SK-N-SH (cell line): Measurements from ENCODE around the gene SND1.

ENCODE experiments used
- CHD2 ChIP-seq: fragments of 150-350 bp; IDR thresholded peaks from 2 replicates; pipeline ENCODE4 v1.6.1; 2018; ENCODE audit warnings: low read length; ENCODE audit not compliant: partially characterized antibody
- JUND ChIP-seq: IDR thresholded peaks from 2 replicates; pipeline ENCODE4 v1.4.0; 2012
- NFIC ChIP-seq: IDR thresholded peaks from 2 replicates; pipeline ENCODE4 v1.4.0; 2012; ENCODE audit warnings: borderline replicate concordance
- POLR2AphosphoS5 ChIP-seq: IDR thresholded peaks from 2 replicates; pipeline ENCODE4 v1.6.1; 2012; ENCODE audit warnings: low read depth, low read length
- RAD21 ChIP-seq: IDR thresholded peaks from 2 replicates; pipeline ENCODE4 v1.6.1; 2012; ENCODE audit warnings: mild to moderate bottlenecking, low read length
- SMC3 ChIP-seq: IDR thresholded peaks from 2 replicates; pipeline ENCODE4 v1.6.1; 2012; ENCODE audit warnings: low read depth, low read length, improper control_type of control experiment
- TAF1 ChIP-seq: IDR thresholded peaks from 2 replicates; pipeline ENCODE4 v1.6.1; 2012; ENCODE audit warnings: low read depth, mild to moderate bottlenecking, low read length, moderate library complexity, borderline replicate concordance
- TEAD4 ChIP-seq: IDR thresholded peaks from 2 replicates; pipeline ENCODE4 v1.4.0; 2012; ENCODE audit warnings: mild to moderate bottlenecking, borderline replicate concordance; ENCODE audit not compliant: insufficient read depth
- TF ChIP-seq, protein P1 (sequence below): fragments of 200-600 bp; sonication (generic); IDR thresholded peaks from 2 replicates; pipeline ENCODE4 v1.6.1; 2017; ENCODE audit warnings: antibody characterized with exemption, mild to moderate bottlenecking, moderate library complexity
- TF ChIP-seq, protein P2 (sequence below): fragments of 150-350 bp; IDR thresholded peaks from 2 replicates; pipeline ENCODE4 v1.6.1; 2017; ENCODE audit warnings: antibody characterized with exemption, low read length, low read depth, borderline replicate concordance
- TF ChIP-seq, protein P3 (sequence below): IDR thresholded peaks from 2 replicates; pipeline ENCODE4; 2012
- TF ChIP-seq, protein P4 (sequence below): IDR thresholded peaks from 2 replicates; pipeline ENCODE4 v1.4.0; 2012; ENCODE audit warnings: low read depth, borderline replicate concordance

DNA sequence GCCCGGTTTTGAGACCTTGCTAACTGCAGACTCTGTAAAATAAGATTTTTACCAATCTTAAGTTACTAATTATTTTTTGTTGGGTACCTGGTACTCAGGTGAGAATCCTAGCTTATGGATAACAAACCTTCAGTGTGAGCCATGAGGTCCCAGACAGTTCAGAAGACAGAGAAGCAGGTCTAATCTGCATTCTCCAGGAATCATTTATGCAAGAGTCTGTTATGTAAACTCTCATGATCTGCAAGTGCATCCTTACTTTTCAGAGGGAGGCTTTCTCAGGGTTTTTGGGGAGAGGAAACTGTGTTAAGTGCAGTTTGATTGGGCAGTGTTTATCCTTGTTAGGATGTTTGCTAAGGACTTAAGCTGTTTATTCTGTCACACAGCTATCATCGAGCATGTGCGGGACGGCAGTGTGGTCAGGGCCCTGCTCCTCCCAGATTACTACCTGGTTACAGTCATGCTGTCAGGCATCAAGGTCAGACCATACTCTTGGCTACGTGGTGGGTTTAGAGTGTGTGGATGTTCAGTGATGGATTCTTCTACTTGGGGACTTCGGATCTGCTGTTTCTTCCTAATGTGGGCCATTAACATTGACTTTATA, 50.2 kb downstream of the SND1 start:
- TF ChIP-seq, protein P1, sequence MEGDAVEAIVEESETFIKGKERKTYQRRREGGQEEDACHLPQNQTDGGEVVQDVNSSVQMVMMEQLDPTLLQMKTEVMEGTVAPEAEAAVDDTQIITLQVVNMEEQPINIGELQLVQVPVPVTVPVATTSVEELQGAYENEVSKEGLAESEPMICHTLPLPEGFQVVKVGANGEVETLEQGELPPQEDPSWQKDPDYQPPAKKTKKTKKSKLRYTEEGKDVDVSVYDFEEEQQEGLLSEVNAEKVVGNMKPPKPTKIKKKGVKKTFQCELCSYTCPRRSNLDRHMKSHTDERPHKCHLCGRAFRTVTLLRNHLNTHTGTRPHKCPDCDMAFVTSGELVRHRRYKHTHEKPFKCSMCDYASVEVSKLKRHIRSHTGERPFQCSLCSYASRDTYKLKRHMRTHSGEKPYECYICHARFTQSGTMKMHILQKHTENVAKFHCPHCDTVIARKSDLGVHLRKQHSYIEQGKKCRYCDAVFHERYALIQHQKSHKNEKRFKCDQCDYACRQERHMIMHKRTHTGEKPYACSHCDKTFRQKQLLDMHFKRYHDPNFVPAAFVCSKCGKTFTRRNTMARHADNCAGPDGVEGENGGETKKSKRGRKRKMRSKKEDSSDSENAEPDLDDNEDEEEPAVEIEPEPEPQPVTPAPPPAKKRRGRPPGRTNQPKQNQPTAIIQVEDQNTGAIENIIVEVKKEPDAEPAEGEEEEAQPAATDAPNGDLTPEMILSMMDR, result no peak
- TF ChIP-seq JUND, result no peak
- no peak for TF ChIP-seq POLR2AphosphoS5
- no peak for TF ChIP-seq NFIC
- TF ChIP-seq, protein P2, sequence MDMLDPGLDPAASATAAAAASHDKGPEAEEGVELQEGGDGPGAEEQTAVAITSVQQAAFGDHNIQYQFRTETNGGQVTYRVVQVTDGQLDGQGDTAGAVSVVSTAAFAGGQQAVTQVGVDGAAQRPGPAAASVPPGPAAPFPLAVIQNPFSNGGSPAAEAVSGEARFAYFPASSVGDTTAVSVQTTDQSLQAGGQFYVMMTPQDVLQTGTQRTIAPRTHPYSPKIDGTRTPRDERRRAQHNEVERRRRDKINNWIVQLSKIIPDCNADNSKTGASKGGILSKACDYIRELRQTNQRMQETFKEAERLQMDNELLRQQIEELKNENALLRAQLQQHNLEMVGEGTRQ, result no peak
- no peak for TF ChIP-seq RAD21
- TF ChIP-seq, protein P3, sequence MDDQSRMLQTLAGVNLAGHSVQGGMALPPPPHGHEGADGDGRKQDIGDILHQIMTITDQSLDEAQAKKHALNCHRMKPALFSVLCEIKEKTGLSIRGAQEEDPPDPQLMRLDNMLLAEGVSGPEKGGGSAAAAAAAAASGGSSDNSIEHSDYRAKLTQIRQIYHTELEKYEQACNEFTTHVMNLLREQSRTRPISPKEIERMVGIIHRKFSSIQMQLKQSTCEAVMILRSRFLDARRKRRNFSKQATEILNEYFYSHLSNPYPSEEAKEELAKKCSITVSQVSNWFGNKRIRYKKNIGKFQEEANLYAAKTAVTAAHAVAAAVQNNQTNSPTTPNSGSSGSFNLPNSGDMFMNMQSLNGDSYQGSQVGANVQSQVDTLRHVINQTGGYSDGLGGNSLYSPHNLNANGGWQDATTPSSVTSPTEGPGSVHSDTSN, result no peak
- TF ChIP-seq TAF1, result no peak
- TF ChIP-seq, protein P4, sequence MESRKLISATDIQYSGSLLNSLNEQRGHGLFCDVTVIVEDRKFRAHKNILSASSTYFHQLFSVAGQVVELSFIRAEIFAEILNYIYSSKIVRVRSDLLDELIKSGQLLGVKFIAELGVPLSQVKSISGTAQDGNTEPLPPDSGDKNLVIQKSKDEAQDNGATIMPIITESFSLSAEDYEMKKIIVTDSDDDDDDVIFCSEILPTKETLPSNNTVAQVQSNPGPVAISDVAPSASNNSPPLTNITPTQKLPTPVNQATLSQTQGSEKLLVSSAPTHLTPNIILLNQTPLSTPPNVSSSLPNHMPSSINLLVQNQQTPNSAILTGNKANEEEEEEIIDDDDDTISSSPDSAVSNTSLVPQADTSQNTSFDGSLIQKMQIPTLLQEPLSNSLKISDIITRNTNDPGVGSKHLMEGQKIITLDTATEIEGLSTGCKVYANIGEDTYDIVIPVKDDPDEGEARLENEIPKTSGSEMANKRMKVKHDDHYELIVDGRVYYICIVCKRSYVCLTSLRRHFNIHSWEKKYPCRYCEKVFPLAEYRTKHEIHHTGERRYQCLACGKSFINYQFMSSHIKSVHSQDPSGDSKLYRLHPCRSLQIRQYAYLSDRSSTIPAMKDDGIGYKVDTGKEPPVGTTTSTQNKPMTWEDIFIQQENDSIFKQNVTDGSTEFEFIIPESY, result no peak
- TF ChIP-seq TEAD4, result no peak
- TF ChIP-seq SMC3, result no peak
- TF ChIP-seq CHD2, result no peak
